ENCODE measurements around the gene FOXA2. TPM values are rescaled to one million over a fixed set of nuclear protein-coding genes. Genes with fewer than 3 reads are reported as not detected.

The FOXA2 gene
- total and polyA plus RNA-seq, 2 experiments from 2014 or later, result not detected

- Histone ChIP-seq H3K9ac (no peak overlapping the region), H3K4me3 (no peak overlapping the region), H3K9me2 (ENCODE audit: insufficient read depth) (no peaks in the 10 kb centered on the region), H3K4me1 (ENCODE audit: insufficient read depth) (no peaks in the 10 kb centered on the region), H3K36me3 (ENCODE audit: low read depth) (no peaks in the 10 kb centered on the region), H3K27ac (no peak overlapping the region), H3K27me3 (replicated peaks; ENCODE audit: insufficient read depth) (peaks cover 89% of the 10 kb centered on the region), H3F3A (ENCODE audit: insufficient read depth) (no peaks in the 10 kb centered on the region), H2AFZ (no peak overlapping the region), H3K9me3 (ENCODE audit: low read depth) (no peaks in the 10 kb centered on the region), H3K4me2 (ENCODE audit: unreplicated experiment) (no peak overlapping the region), H4K20me1 (ENCODE audit: insufficient read depth) (no peaks in the 10 kb centered on the region), H3K79me2 (ENCODE audit: insufficient read depth) (no peaks in the 10 kb centered on the region)
- TF ChIP-seq EZH2phosphoT487 (IDR thresholded peaks at IDR 0.05; ENCODE audit: insufficient read depth, low read depth), result no peak
- peak; percentile 22 for TF ChIP-seq EZH2 (IDR thresholded peaks at IDR 0.05; ENCODE audit: insufficient read depth, poor library complexity, severe bottlenecking)
- 3 to 4% methylated on average over 13 of the region's 13 CpGs for WGBS, 2 experiments (ENCODE audit: low coverage in 1 of 2, low lambda C conversion rate in 2 of 2, missing lambda C conversion rate in 2 of 2)
- DNase-seq, result no peak
- in situ Hi-C loops (cut with MboI), result no loop called here
Observed at GRCh38 chr20:22566876-22567658, 17.3 kb downstream of the FOXA2 start.

GRCh38 chr20:22563062-22563965 is 21.1 kb downstream of the FOXA2 start:
- no peaks in the 10 kb centered on the region for H3K36me3 ChIP-seq (ENCODE audit: low read depth)
- H3F3A ChIP-seq (ENCODE audit: insufficient read depth), result no peaks in the 10 kb centered on the region
- DNase-seq, result no peak
- peaks cover 90% of the 10 kb centered on the region for H3K27me3 ChIP-seq (replicated peaks; ENCODE audit: insufficient read depth)
- in situ Hi-C loops (cut with MboI), result no loop called here
- H2AFZ ChIP-seq, result no peak overlapping the region
- H3K79me2 ChIP-seq (ENCODE audit: insufficient read depth), result no peaks in the 10 kb centered on the region
- no peak overlapping the region for H3K4me2 ChIP-seq (ENCODE audit: unreplicated experiment)
- H3K4me3 ChIP-seq, result no peak overlapping the region
- no peak overlapping the region for H3K27ac ChIP-seq
- TF ChIP-seq EZH2 (IDR thresholded peaks at IDR 0.05; ENCODE audit: insufficient read depth, poor library complexity, severe bottlenecking) (no peak), EZH2phosphoT487 (IDR thresholded peaks at IDR 0.05; ENCODE audit: insufficient read depth, low read depth) (no peak)
- H3K9me3 ChIP-seq (ENCODE audit: low read depth), result no peaks in the 10 kb centered on the region
- H4K20me1 ChIP-seq (ENCODE audit: insufficient read depth), result no peaks in the 10 kb centered on the region
- no peaks in the 10 kb centered on the region for H3K9me2 ChIP-seq (ENCODE audit: insufficient read depth)
- no peak overlapping the region for H3K9ac ChIP-seq
- no peaks in the 10 kb centered on the region for H3K4me1 ChIP-seq (ENCODE audit: insufficient read depth)
- WGBS, 2 experiments (ENCODE audit: low coverage in 1 of 2, low lambda C conversion rate in 2 of 2, missing lambda C conversion rate in 2 of 2), result 3 to 5% methylated on average over 7 of the region's 7 CpGs

GRCh38 chr20:22562620-22563019 is 21.8 kb downstream of the FOXA2 start:
- no peak for DNase-seq
- no peaks in the 10 kb centered on the region for H4K20me1 ChIP-seq (ENCODE audit: insufficient read depth)
- WGBS, 2 experiments (ENCODE audit: low coverage in 1 of 2, low lambda C conversion rate in 2 of 2, missing lambda C conversion rate in 2 of 2), result 3 to 11% methylated on average over 4 of the region's 4 CpGs
- no peak overlapping the region for H3K27ac ChIP-seq
- H3K4me2 ChIP-seq (ENCODE audit: unreplicated experiment), result no peak overlapping the region
- no peaks in the 10 kb centered on the region for H3K79me2 ChIP-seq (ENCODE audit: insufficient read depth)
- no peaks in the 10 kb centered on the region for H3K4me1 ChIP-seq (ENCODE audit: insufficient read depth)
- H3K27me3 ChIP-seq (replicated peaks; ENCODE audit: insufficient read depth), result peaks cover 89% of the 10 kb centered on the region
- no peak overlapping the region for H2AFZ ChIP-seq
- TF ChIP-seq EZH2phosphoT487 (IDR thresholded peaks at IDR 0.05; ENCODE audit: insufficient read depth, low read depth) (no peak), EZH2 (IDR thresholded peaks at IDR 0.05; ENCODE audit: insufficient read depth, poor library complexity, severe bottlenecking) (no peak)
- no peak overlapping the region for H3K9ac ChIP-seq
- H3K9me3 ChIP-seq (ENCODE audit: low read depth), result no peaks in the 10 kb centered on the region
- no peaks in the 10 kb centered on the region for H3K9me2 ChIP-seq (ENCODE audit: insufficient read depth)
- no peaks in the 10 kb centered on the region for H3K36me3 ChIP-seq (ENCODE audit: low read depth)
- H3F3A ChIP-seq (ENCODE audit: insufficient read depth), result no peaks in the 10 kb centered on the region
- no peak overlapping the region for H3K4me3 ChIP-seq
- in situ Hi-C loops (cut with MboI), result no loop called here

- Histone ChIP-seq H3K4me1 (ENCODE audit: insufficient read depth) (no peaks in the 10 kb centered on the region), H2AFZ (no peak overlapping the region), H3K9me2 (ENCODE audit: insufficient read depth) (no peaks in the 10 kb centered on the region), H3K9me3 (ENCODE audit: low read depth) (no peaks in the 10 kb centered on the region), H3K79me2 (ENCODE audit: insufficient read depth) (no peaks in the 10 kb centered on the region), H3K27me3 (replicated peaks; ENCODE audit: insufficient read depth) (peaks cover 83% of the 10 kb centered on the region), H3K9ac (no peak overlapping the region), H4K20me1 (ENCODE audit: insufficient read depth) (no peaks in the 10 kb centered on the region), H3F3A (ENCODE audit: insufficient read depth) (no peaks in the 10 kb centered on the region), H3K27ac (no peak overlapping the region), H3K36me3 (ENCODE audit: low read depth) (no peaks in the 10 kb centered on the region), H3K4me2 (ENCODE audit: unreplicated experiment) (no peak overlapping the region), H3K4me3 (no peak overlapping the region)
- DNase-seq, result no peak
- WGBS, 2 experiments (ENCODE audit: low coverage in 1 of 2, low lambda C conversion rate in 2 of 2, missing lambda C conversion rate in 2 of 2), result 0 to 6% methylated on average over 9 of the region's 9 CpGs
- in situ Hi-C loops (cut with MboI), result no loop called here
- TF ChIP-seq EZH2 (IDR thresholded peaks at IDR 0.05; ENCODE audit: insufficient read depth, poor library complexity, severe bottlenecking), result no peak
- TF ChIP-seq EZH2phosphoT487 (IDR thresholded peaks at IDR 0.05; ENCODE audit: insufficient read depth, low read depth), result no peak
Observed at GRCh38 chr20:22561965-22562577, 22.3 kb downstream of the FOXA2 start.
